Stimulated activated CD8-positive, alpha-beta memory T cell treated with anti-CD3 and anti-CD28 coated beads, Interleukin-12 subunit alpha, Interleukin-12 subunit beta, amount 100 ng/mL, for 24 hours (primary cell): Measurements from ENCODE around the gene PIP4K2B.

Source experiments
- DNase-seq: peaks from one replicate; pipeline ENCODE4 v3.0.0-alpha.2; 2020; ENCODE audit errors: extremely low read depth

Gene PIP4K2B

GRCh38 chr17:38779965-38780752 is 19.2 kb downstream of the PIP4K2B start:
- DNase-seq, result no peak

GRCh38 chr17:38777641-38778250 is 21.6 kb downstream of the PIP4K2B start:
- DNase-seq, result no peak

GRCh38 chr17:38773258-38773657 is 26.1 kb downstream of the PIP4K2B start:
- DNase-seq, result no peak

- no peak for DNase-seq
These were observed 30.9 kb downstream of the PIP4K2B start for GRCh38 chr17:38768417-38768816.

- no peak for DNase-seq
These were observed 33.0 kb downstream of the PIP4K2B start for GRCh38 chr17:38766341-38766740.

GRCh38 chr17:38762231-38762630 is 37.1 kb downstream of the PIP4K2B start:
- DNase-seq, result no peak

GRCh38 chr17:38761612-38762011 is 37.7 kb downstream of the PIP4K2B start:
- DNase-seq, result no peak

GRCh38 chr17:38753071-38753506 is 46.3 kb downstream of the PIP4K2B start:
- DNase-seq, result no peak

- DNase-seq, result peak; percentile 94
These were observed 46.9 kb downstream of the PIP4K2B start, which contains the start of gene PSMB3 for GRCh38 chr17:38752308-38753070. Gene PSMB3, plus strand, starts transcription at chr17:38752741. Its CDS starts 86 bp downstream, at chr17:38752827.

GRCh38 chr17:38751808-38752307 is 47.5 kb downstream of the PIP4K2B start:
- DNase-seq, result peak; percentile 49

- no peak for DNase-seq
These were observed 48.1 kb downstream of the PIP4K2B start for GRCh38 chr17:38751144-38751807.

GRCh38 chr17:38750312-38751121 is 48.8 kb downstream of the PIP4K2B start:
- DNase-seq, result no peak

GRCh38 chr17:38750044-38750311 is 49.4 kb downstream of the PIP4K2B start:
- DNase-seq, result no peak

GRCh38 chr17:38749223-38750043 is 49.9 kb downstream of the PIP4K2B start:
- no peak for DNase-seq

GRCh38 chr17:38748892-38749222 is 50.5 kb downstream of the PIP4K2B start:
- no peak for DNase-seq

GRCh38 chr17:38748149-38748891 is 51.0 kb downstream of the PIP4K2B start, which contains the start of gene PCGF2:
Gene PCGF2, minus strand, starts transcription at chr17:38748336. Its CDS starts 7,934 bp downstream, at chr17:38740402.
- DNase-seq, result no peak

GRCh38 chr17:38747463-38748148 is 51.8 kb downstream of the PIP4K2B start:
- DNase-seq, result no peak

GRCh38 chr17:38746849-38747462 is 52.4 kb downstream of the PIP4K2B start:
- DNase-seq, result no peak
